Activated naive CD4-positive, alpha-beta T cell treated with anti-CD3 and anti-CD28 coated beads for 36 hours (primary cell): ENCODE data around the gene ASCC2. TPM values are rescaled to one million over a fixed set of nuclear protein-coding genes. Genes with fewer than 3 reads are reported as not detected.

Experiments used
- CTCF ChIA-PET: fragments of 350-600 bp; sonication (Branson Sonifier 250); formaldehyde crosslinking; loops from one replicate; lab custom pipeline; 2021; ENCODE audit warnings: antibody characterized with exemption; lab: Charles Lee
- DNase-seq: peaks from one replicate; pipeline ENCODE4 v3.0.0-alpha.2; 2020
- H3K27ac Mint-ChIP-seq: one replicate; pipeline ENCODE4 v1.8.0; 2021; ENCODE audit warnings: mild to moderate bottlenecking, mixed read lengths
- H3K27me3 Mint-ChIP-seq: one replicate; pipeline ENCODE4 v1.8.0; 2021; ENCODE audit warnings: low read depth, mixed read lengths
- H3K36me3 Mint-ChIP-seq: one replicate; pipeline ENCODE4 v1.8.0; 2021; ENCODE audit warnings: low read depth, mixed read lengths
- H3K4me1 Mint-ChIP-seq: one replicate; pipeline ENCODE4 v1.8.0; 2021; ENCODE audit warnings: low read depth, mixed read lengths
- H3K4me3 Mint-ChIP-seq: one replicate; pipeline ENCODE4 v1.8.0; 2021; ENCODE audit warnings: mild to moderate bottlenecking, moderate library complexity, mixed read lengths
- H3K9me3 Mint-ChIP-seq: one replicate; pipeline ENCODE4 v1.8.0; 2021; ENCODE audit warnings: mixed read lengths
- intact Hi-C: fragments of 100-400 bp; cut with micrococcal nuclease; formaldehyde crosslinking; loops from one replicate; pipeline ENCODE4 v1.15.1; 2023
- total RNA-seq, 2 experiments: library from RNA; stranded (reverse); gene quantifications; one replicate each; pipeline ENCODE4 v1.2.3, GENCODE V29; 2021

The ASCC2 gene
- total RNA-seq, 2 experiments from 2014 or later: 57.6 to 60.4 TPM

- Mint-ChIP-seq H3K27ac (no peak overlapping the region), H3K4me3 (no peak overlapping the region), H3K27me3 (no peaks in the 10 kb centered on the region), H3K4me1 (no peaks in the 10 kb centered on the region), H3K36me3 (peaks cover 22% of the 10 kb centered on the region), H3K9me3 (no peaks in the 10 kb centered on the region)
- DNase-seq: no peak
- intact Hi-C loops: no loop called here
- CTCF ChIA-PET: interaction anchor here (1.1 kb wide), 1 partner anchor 293 kb away, joined by 3 read pairs; no protein-coding TSS in a partner anchor
These were observed 42.4 kb downstream of the ASCC2 start for GRCh38 chr22:29795663-29796062.

GRCh38 chr22:29793396-29793795 lies 44.7 kb downstream of the ASCC2 start:
- no peak overlapping the region for H3K27ac Mint-ChIP-seq
- DNase-seq: no peak
- H3K36me3 Mint-ChIP-seq: peaks cover 30% of the 10 kb centered on the region
- H3K27me3 Mint-ChIP-seq: no peaks in the 10 kb centered on the region
- H3K9me3 Mint-ChIP-seq: no peaks in the 10 kb centered on the region
- no peak overlapping the region for H3K4me3 Mint-ChIP-seq
- H3K4me1 Mint-ChIP-seq: no peaks in the 10 kb centered on the region
- intact Hi-C loops: no loop called here
- CTCF ChIA-PET: no interaction called here

GRCh38 chr22:29790061-29790460 lies 48.0 kb downstream of the ASCC2 start:
- H3K27ac Mint-ChIP-seq: peak overlapping the region; percentile 46
- intact Hi-C loops: no loop called here
- no peaks in the 10 kb centered on the region for H3K4me1 Mint-ChIP-seq
- no peaks in the 10 kb centered on the region for H3K27me3 Mint-ChIP-seq
- H3K36me3 Mint-ChIP-seq: peaks cover 28% of the 10 kb centered on the region
- no peak for DNase-seq
- H3K9me3 Mint-ChIP-seq: no peaks in the 10 kb centered on the region
- H3K4me3 Mint-ChIP-seq: no peak overlapping the region
- CTCF ChIA-PET: interaction anchor here (1.6 to 2.3 kb wide), 2 partner anchors 8 to 154 kb away, joined by 3 to 6 read pairs; no protein-coding TSS in a partner anchor

- Mint-ChIP-seq H3K4me1 (no peaks in the 10 kb centered on the region), H3K36me3 (peaks cover 28% of the 10 kb centered on the region), H3K9me3 (no peaks in the 10 kb centered on the region), H3K4me3 (no peak overlapping the region), H3K27me3 (no peaks in the 10 kb centered on the region), H3K27ac (no peak overlapping the region)
- DNase-seq: no peak
- intact Hi-C loops: no loop called here
- CTCF ChIA-PET: no interaction called here
These were observed 49.5 kb downstream of the ASCC2 start for GRCh38 chr22:29788339-29789279.

GRCh38 chr22:29787371-29787980 lies 50.6 kb downstream of the ASCC2 start:
- Mint-ChIP-seq H3K27me3 (no peaks in the 10 kb centered on the region), H3K4me1 (no peaks in the 10 kb centered on the region), H3K27ac (no peak overlapping the region), H3K9me3 (no peaks in the 10 kb centered on the region), H3K4me3 (no peak overlapping the region), H3K36me3 (peaks cover 23% of the 10 kb centered on the region)
- intact Hi-C loops: no loop called here
- CTCF ChIA-PET: no interaction called here
- no peak for DNase-seq

- CTCF ChIA-PET: no interaction called here
- peaks cover 13% of the 10 kb centered on the region for H3K36me3 Mint-ChIP-seq
- no peak overlapping the region for H3K4me3 Mint-ChIP-seq
- H3K27me3 Mint-ChIP-seq: no peaks in the 10 kb centered on the region
- no peaks in the 10 kb centered on the region for H3K4me1 Mint-ChIP-seq
- no peak for DNase-seq
- H3K9me3 Mint-ChIP-seq: no peaks in the 10 kb centered on the region
- intact Hi-C loops: no loop called here
- H3K27ac Mint-ChIP-seq: no peak overlapping the region
These were observed 52.0 kb downstream of the ASCC2 start for GRCh38 chr22:29786031-29786430.

GRCh38 chr22:29784451-29785361 lies 53.4 kb downstream of the ASCC2 start:
- no peak for DNase-seq
- peaks cover 5% of the 10 kb centered on the region for H3K36me3 Mint-ChIP-seq
- CTCF ChIA-PET: no interaction called here
- no peaks in the 10 kb centered on the region for H3K9me3 Mint-ChIP-seq
- no peaks in the 10 kb centered on the region for H3K4me1 Mint-ChIP-seq
- intact Hi-C loops: no loop called here
- H3K27me3 Mint-ChIP-seq: no peaks in the 10 kb centered on the region
- no peak overlapping the region for H3K4me3 Mint-ChIP-seq
- H3K27ac Mint-ChIP-seq: no peak overlapping the region

- CTCF ChIA-PET: interaction anchor here (0.6 to 0.8 kb wide), 2 partner anchors 8 to 139 kb away, joined by 3 read pairs; no protein-coding TSS in a partner anchor
- DNase-seq: no peak
- intact Hi-C loops: no loop called here
- Mint-ChIP-seq H3K4me1 (no peaks in the 10 kb centered on the region), H3K27ac (no peak overlapping the region), H3K4me3 (no peak overlapping the region), H3K36me3 (no peaks in the 10 kb centered on the region), H3K9me3 (no peaks in the 10 kb centered on the region), H3K27me3 (no peaks in the 10 kb centered on the region)
These were observed 55.8 kb downstream of the ASCC2 start for GRCh38 chr22:29782061-29782845.

GRCh38 chr22:29780748-29781676 lies 57.1 kb downstream of the ASCC2 start:
- Mint-ChIP-seq H3K9me3 (no peaks in the 10 kb centered on the region), H3K4me3 (no peak overlapping the region), H3K27me3 (no peaks in the 10 kb centered on the region), H3K4me1 (no peaks in the 10 kb centered on the region), H3K27ac (no peak overlapping the region), H3K36me3 (no peaks in the 10 kb centered on the region)
- CTCF ChIA-PET: interaction anchor here (1.4 kb wide), 1 partner anchor 225 kb away, joined by 3 read pairs; no protein-coding TSS in a partner anchor
- intact Hi-C loops: no loop called here
- DNase-seq: no peak

GRCh38 chr22:29780220-29780619 lies 57.9 kb downstream of the ASCC2 start:
- Mint-ChIP-seq H3K9me3 (no peaks in the 10 kb centered on the region), H3K4me1 (no peaks in the 10 kb centered on the region), H3K27me3 (no peaks in the 10 kb centered on the region), H3K4me3 (no peak overlapping the region), H3K27ac (no peak overlapping the region), H3K36me3 (no peaks in the 10 kb centered on the region)
- no peak for DNase-seq
- intact Hi-C loops: no loop called here
- CTCF ChIA-PET: interaction anchor here (1.4 kb wide), 1 partner anchor 226 kb away, joined by 3 read pairs; no protein-coding TSS in a partner anchor
